ENCODE results near the gene TMEM154.

Gene TMEM154

GRCh38 chr4:152626790-152627189 is 53.0 kb downstream of the TMEM154 start:
- H3K4me1 Mint-ChIP-seq, result no peaks in the 10 kb centered on the region
- peaks cover 4% of the 10 kb centered on the region for H3K9me3 Mint-ChIP-seq
- H3K36me3 Mint-ChIP-seq (ENCODE audit: low read depth), result no peaks in the 10 kb centered on the region
- H3K27ac Mint-ChIP-seq, result no peak overlapping the region
- no peak for TF ChIP-seq CTCF (IDR thresholded peaks at IDR 0.05; ENCODE audit: unreplicated experiment in 3 of 3)
- no peak overlapping the region for H3K4me3 Mint-ChIP-seq
- no peaks in the 10 kb centered on the region for H3K27me3 Mint-ChIP-seq (ENCODE audit: low read depth)

GRCh38 chr4:152620915-152621314 is 58.9 kb downstream of the TMEM154 start:
- H3K27ac Mint-ChIP-seq, result no peak overlapping the region
- TF ChIP-seq CTCF (IDR thresholded peaks at IDR 0.05; ENCODE audit: unreplicated experiment in 3 of 3), result no peak
- no peak overlapping the region for H3K4me3 Mint-ChIP-seq
- H3K27me3 Mint-ChIP-seq (ENCODE audit: low read depth), result no peaks in the 10 kb centered on the region
- H3K36me3 Mint-ChIP-seq (ENCODE audit: low read depth), result no peaks in the 10 kb centered on the region
- H3K9me3 Mint-ChIP-seq, result no peaks in the 10 kb centered on the region
- H3K4me1 Mint-ChIP-seq, result no peaks in the 10 kb centered on the region

- H3K9me3 Mint-ChIP-seq, result no peaks in the 10 kb centered on the region
- H3K36me3 Mint-ChIP-seq (ENCODE audit: low read depth), result no peaks in the 10 kb centered on the region
- no peaks in the 10 kb centered on the region for H3K4me1 Mint-ChIP-seq
- no peaks in the 10 kb centered on the region for H3K27me3 Mint-ChIP-seq (ENCODE audit: low read depth)
- TF ChIP-seq CTCF (IDR thresholded peaks at IDR 0.05; ENCODE audit: unreplicated experiment in 3 of 3), result no peak
- H3K27ac Mint-ChIP-seq, result no peak overlapping the region
- no peak overlapping the region for H3K4me3 Mint-ChIP-seq
These were observed 59.6 kb downstream of the TMEM154 start for GRCh38 chr4:152620218-152620617.

GRCh38 chr4:152619556-152619955 is 60.2 kb downstream of the TMEM154 start:
- H3K9me3 Mint-ChIP-seq, result no peaks in the 10 kb centered on the region
- no peak overlapping the region for H3K4me3 Mint-ChIP-seq
- H3K4me1 Mint-ChIP-seq, result no peaks in the 10 kb centered on the region
- TF ChIP-seq CTCF (IDR thresholded peaks at IDR 0.05; ENCODE audit: unreplicated experiment in 3 of 3), result no peak
- H3K27ac Mint-ChIP-seq, result no peak overlapping the region
- peaks cover 1% of the 10 kb centered on the region for H3K27me3 Mint-ChIP-seq (ENCODE audit: low read depth)
- no peaks in the 10 kb centered on the region for H3K36me3 Mint-ChIP-seq (ENCODE audit: low read depth)

GRCh38 chr4:152618971-152619370 is 60.8 kb downstream of the TMEM154 start:
- Mint-ChIP-seq H3K9me3 (no peaks in the 10 kb centered on the region), H3K4me1 (no peaks in the 10 kb centered on the region), H3K4me3 (no peak overlapping the region), H3K36me3 (ENCODE audit: low read depth) (no peaks in the 10 kb centered on the region), H3K27me3 (ENCODE audit: low read depth) (peaks cover 5% of the 10 kb centered on the region), H3K27ac (no peak overlapping the region)
- TF ChIP-seq CTCF (IDR thresholded peaks at IDR 0.05; ENCODE audit: unreplicated experiment in 3 of 3), result no peak

GRCh38 chr4:152616804-152617203 is 63.0 kb downstream of the TMEM154 start:
- H3K4me3 Mint-ChIP-seq, result no peak overlapping the region
- no peaks in the 10 kb centered on the region for H3K9me3 Mint-ChIP-seq
- no peak overlapping the region for H3K27ac Mint-ChIP-seq
- no peaks in the 10 kb centered on the region for H3K36me3 Mint-ChIP-seq (ENCODE audit: low read depth)
- no peak for TF ChIP-seq CTCF (IDR thresholded peaks at IDR 0.05; ENCODE audit: unreplicated experiment in 3 of 3)
- H3K4me1 Mint-ChIP-seq, result no peaks in the 10 kb centered on the region
- H3K27me3 Mint-ChIP-seq (ENCODE audit: low read depth), result peaks cover 13% of the 10 kb centered on the region
